ENCODE data around the gene TOP3B. TPM values are rescaled to one million over a fixed set of nuclear protein-coding genes. Genes with fewer than 3 reads are reported as not detected.
A peak's percentile ranks its signal among the peaks of the same experiment; 100 is the strongest.

The TOP3B gene
- total and polyA plus RNA-seq, 9 of the 15 experiments (the other 6 are each of a cell fraction or from before 2014, with no cell fraction given): 3.0 to 188 (median 112) TPM

- TF ChIP-seq TEAD4 (IDR thresholded peaks at IDR 0.05; ENCODE audit: low read length) (no peak), TEAD4 (CRISPR knock-in tag; IDR thresholded peaks at IDR 0.05; ENCODE audit: borderline replicate concordance) (0 out of 2 replicates have a peak, but pooled peaks have one; percentile 36), CTCFL (IDR thresholded peaks at IDR 0.05; ENCODE audit: borderline replicate concordance, insufficient read depth, low read depth, low read length, poor library complexity, severe bottlenecking) (no peak), FOXO4 (CRISPR knock-in tag; IDR thresholded peaks at IDR 0.05) (0 out of 2 replicates have a peak, but pooled peaks have one; percentile 45), CEBPB (tag; IDR thresholded peaks at IDR 0.05) (peak; percentile 90), ZNF583 (CRISPR knock-in tag; IDR thresholded peaks at IDR 0.05) (0 out of 2 replicates have a peak, but pooled peaks have one; percentile 29), HOMEZ (CRISPR knock-in tag; IDR thresholded peaks at IDR 0.05) (0 out of 2 replicates have a peak, but pooled peaks have one; percentile 43), ZNF41 (CRISPR knock-in tag; conservative IDR thresholded peaks at IDR 0.05) (no peak), HDAC2 (IDR thresholded peaks at IDR 0.05) (no peak), CUX1 (CRISPR knock-in tag; IDR thresholded peaks at IDR 0.05) (no peak), L3MBTL2 (IDR thresholded peaks at IDR 0.05) (no peak), ZNF717 (CRISPR knock-in tag; IDR thresholded peaks at IDR 0.05) (no peak), USF1 (CRISPR knock-in tag; IDR thresholded peaks at IDR 0.05) (0 out of 2 replicates have a peak, but pooled peaks have one; percentile 4), ZNF76 (CRISPR knock-in tag; IDR thresholded peaks at IDR 0.05; ENCODE audit: borderline replicate concordance) (0 out of 2 replicates have a peak, but pooled peaks have one; percentile 11)
Observed at GRCh38 chr22:21918466-21919185, 64.0 kb downstream of the TOP3B start (continued).
